ENCODE data around the gene NUP210. TPM values are rescaled to one million over a fixed set of nuclear protein-coding genes. Genes with fewer than 3 reads are reported as not detected.

The NUP210 gene
- total RNA-seq, 1 experiment from 2014 or later: 3.7 TPM

DNA sequence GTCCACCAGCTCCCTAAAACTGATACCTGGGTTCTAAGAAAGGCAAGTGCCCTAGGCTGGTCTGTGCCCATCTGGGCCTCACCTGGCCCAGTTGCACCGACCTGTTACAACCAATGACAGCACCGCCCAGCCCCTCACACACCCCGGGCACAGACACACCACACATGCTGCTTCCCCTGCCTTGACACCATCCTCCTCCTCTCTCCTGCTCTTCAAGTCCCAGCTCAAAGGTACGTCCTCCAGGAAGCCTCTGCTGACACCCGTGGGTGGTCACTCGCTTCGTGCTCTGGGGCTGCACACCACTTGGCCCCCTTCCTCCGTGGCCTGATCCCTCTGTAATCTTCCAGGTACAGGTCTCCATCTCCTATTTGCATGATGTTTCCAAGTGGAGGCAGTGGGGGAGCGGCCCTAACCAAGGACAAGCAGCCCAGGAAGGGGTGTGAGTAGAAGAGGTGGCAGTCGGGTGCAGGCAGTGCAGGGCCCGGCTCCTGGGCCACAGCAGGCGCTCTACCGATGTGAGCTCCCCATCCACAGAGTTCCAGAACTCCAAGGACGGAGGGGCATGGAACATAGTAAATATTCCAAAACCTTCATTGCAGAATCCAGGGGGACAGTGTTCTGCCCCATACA is 144.6 kb downstream of the NUP210 start:
- DNase-seq (ENCODE audit: low spot score): no peak

- no peak for DNase-seq (ENCODE audit: low spot score)
Observed at GRCh38 chr3:13274551-13275332, 145.4 kb downstream of the NUP210 start.

DNA sequence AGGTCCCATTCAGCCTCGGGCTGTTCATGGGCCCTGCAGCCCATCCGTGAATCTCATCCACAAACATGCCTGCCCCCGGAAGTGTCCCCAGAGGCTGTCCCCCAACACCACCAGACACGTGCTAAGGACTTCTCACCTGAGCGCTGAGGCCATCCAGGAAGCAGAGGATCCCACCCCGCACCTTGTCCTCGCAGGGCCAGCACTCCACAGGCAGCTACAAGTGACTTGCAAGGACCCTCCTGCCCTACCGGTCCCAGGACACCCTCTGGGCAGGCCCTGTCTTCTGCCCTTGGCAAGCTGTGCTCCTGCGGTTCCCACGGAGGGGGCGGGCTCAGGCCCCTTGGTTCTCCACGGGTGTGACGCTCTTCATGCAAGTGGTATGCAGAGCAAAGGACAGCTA is 146.0 kb downstream of the NUP210 start:
- no peak for DNase-seq (ENCODE audit: low spot score)

DNA sequence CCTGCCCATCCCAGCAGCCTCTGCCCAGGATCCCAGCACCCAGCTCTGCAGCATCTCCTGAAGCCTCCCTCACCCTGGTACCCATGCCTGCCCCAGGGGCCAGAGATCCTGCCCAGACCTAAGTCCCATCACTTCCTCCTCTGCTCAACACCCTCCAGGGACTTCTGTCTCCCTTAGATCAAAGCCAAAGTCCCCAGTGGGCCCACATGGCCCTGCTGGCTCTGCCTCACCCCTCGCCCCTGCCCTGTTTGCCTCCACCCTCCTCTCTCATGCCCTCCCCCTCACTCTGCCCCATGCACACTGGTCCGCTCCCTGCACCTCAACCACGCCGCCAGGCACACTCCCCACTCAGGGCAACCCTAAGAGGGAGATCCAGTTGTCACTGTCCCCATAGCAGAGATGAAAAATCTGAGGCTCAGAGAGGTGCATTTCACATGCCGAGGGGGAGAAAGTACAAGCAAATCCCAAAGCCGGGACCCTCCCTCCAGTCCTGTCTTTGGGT is 146.5 kb downstream of the NUP210 start:
- no peak for DNase-seq (ENCODE audit: low spot score)

DNA sequence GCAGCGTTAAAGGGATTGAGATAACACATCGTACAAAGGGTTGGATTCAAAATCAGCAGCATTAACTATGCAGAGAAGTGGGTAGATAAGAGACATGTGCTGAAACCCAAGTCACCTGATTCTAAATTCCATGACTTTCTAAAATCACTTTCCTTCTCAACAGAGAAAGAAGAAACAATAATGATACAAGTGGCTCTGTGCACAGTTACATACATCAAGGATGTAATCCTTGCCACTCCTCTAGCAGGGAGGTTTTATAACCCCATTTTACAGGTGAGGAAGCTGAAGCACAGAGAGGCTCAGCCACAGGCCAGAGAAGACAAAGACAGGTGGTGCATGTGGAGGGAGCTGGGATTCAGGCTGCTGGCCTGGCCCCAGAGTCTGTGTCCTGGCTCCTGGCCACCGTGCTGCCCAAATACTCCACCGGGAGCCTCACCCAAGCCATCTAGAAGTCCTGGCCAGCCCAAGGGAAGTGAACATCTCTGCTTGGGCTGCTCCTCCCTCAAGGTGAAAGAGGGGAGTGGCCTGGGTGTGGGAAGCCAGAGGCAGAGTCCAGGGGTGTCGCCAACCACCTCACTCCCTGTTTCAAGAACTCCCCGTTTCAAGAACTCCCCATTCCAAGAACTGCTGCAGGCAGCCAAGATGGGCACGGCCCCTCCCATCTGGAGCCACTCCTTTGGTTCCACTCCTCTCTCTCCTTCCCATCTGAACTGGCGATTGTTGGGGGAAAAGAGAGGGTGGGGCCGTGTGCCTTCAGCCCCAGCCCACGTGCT is 147.1 kb downstream of the NUP210 start:
- no peak for DNase-seq (ENCODE audit: low spot score)

GRCh38 chr3:13269711-13270378 is 150.3 kb downstream of the NUP210 start:
- DNase-seq (ENCODE audit: low spot score): no peak

DNA sequence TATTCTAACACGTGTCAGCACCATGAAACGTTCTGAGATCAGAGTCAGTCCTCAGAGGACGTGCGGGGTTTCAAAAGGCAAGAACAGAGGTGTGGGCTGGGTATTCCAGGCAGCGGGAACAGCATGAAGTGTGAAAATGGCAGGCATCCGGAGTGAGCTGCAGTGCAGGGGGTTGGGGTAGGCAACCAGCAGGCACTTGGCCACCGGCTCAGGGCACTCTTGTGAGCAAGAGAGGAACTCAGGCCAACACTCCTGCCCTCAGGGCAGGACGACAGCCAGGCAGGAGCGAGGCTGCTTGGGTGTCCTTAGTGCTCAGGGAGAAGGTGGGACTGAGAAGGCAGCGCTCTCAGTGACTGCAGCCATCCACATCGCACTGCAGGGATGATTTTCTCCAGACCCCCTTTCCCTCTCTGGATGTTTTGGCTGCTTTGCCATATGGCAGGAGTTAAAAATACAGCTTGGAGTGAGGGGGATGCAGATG is 151.1 kb downstream of the NUP210 start:
- DNase-seq (ENCODE audit: low spot score): no peak

DNA sequence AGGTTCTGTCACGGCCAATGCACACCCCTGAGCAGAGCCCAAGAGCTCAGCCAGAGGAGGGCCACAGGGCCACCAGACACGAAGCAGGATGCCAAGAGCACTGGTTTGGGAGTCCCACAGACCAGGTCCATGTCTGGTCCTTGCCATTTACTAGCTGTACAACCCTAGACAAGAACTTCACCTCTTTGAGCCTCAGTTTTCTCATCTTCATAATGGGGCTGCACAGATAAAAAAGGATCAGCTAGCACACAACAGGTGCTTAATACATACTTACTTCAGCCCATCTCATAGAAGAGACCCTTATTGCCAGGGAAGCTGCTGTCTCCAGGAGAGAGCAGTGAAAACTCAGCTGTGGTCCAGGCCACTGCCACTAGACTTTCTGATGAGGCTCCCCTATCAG is 152.0 kb downstream of the NUP210 start:
- no peak for DNase-seq (ENCODE audit: low spot score)

DNA sequence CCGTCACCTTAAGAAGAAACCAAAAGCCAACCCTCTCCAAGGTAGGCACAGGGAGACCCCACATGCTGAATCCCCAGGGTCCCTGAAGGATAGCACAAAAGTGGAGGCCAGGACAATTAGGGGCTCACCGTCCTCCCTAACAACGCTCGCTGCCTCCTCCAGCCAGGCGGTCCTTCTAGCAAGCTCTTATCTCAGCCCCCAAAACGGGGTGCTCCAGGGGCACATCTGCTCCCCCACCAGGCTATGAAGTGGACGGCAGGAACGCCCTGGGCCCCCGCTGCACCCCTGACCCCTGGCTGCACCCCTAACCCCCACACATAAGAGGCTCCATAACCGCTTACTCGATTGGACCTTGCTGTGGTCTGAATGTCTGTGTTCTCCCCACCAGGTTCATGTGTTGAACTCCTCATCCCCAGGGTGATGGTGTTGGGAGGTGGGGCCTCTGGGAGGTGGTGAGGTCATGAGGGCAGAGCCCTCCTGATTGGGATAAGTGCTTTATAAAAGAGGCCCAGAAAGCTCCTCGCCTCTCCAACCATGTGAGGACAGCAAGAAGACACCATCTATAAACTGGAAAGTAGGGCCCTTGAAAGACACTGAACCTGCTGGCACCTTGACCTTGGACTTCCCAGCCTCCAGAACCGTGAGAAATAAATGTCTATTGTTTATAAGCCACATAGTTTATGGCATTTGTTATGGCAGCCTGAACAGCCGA is 153.3 kb downstream of the NUP210 start:
- no peak for DNase-seq (ENCODE audit: low spot score)

Other genes starting within 250 kb of the NUP210 start
- 6.0 and 9.4 TPM in 2 replicates for gene HDAC11, start 60.0 kb upstream of the NUP210 start, total RNA-seq (2014; rRNA removed; shearing (Covaris generic))
- not detected in 2 replicates for gene FBLN2, start 128.8 kb upstream of the NUP210 start, total RNA-seq (2014; rRNA removed; shearing (Covaris generic))